SH-SY5Y (cell line): Measurements from ENCODE around the gene NAT16.

Experiments
- GATA2 ChIP-seq: IDR thresholded peaks from 2 replicates; pipeline ENCODE4 v1.6.1; 2011; ENCODE audit warnings: mild to moderate bottlenecking, low read depth, low read length
- GATA3 ChIP-seq: IDR thresholded peaks from 2 replicates; pipeline ENCODE4 v1.6.1; 2011; ENCODE audit warnings: low read depth, mild to moderate bottlenecking, low read length, moderate library complexity

DNA sequence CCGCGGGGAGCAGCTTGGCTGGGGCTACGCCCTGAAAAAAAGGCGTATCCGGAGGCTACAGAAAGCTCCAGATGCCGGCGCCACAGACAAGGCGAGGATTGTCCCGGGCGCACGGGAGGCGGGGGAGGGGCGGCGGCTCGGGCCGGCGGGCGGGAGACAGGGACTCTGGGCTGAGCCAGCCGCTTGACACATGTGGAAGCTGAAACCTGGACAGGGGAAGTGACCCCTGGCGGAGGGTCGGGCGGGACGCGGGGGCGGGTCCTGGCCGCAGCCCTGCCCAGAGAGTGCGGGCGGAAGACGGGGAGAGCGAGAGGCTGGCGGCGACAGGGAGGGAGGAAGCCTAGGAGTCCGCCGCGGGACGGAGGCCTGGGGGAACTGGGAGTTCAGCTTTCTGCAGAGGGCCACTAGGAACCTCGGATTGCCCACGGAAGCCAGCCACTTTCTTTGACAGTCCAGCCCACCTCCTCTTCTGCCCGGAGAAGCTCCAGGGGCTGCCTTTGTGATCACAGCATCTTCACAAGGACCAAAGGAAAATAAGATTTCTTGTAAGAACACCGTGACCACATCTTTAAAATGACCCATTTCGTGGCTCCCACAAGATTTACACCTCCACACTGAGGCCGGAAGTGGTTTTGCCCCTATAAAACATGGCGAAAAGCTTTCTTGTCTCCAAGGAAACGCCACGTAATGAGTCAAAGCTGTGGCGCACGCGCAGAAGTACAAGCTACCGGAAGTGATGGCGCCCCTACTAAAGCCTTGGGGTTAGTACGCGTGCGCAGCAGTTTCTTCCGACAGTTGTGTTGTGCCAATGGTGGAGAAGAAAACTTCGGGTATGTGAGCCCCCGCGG lies 37.5 kb upstream of the NAT16 start, which contains the start of the genes PLOD3 and ZNHIT1:
- no peak for TF ChIP-seq GATA2
- TF ChIP-seq GATA3: no peak
